Lower lobe of right lung (tissue), 2 donors: ENCODE data around the gene PRLH. TPM values are rescaled to one million over a fixed set of nuclear protein-coding genes. Genes with fewer than 3 reads are reported as not detected.

Experiments used
- ATAC-seq, 2 donors: fragments of 200-7000 bp; cut with Tn5 transposase; one replicate each; pipeline ENCODE4 v1.9.1; 2020 to 2022; ENCODE audit warnings: mild to moderate bottlenecking in 2 of 2, moderate library complexity in 2 of 2
- DNase-seq: peaks from one replicate; pipeline ENCODE4 v3.0.0-alpha.2; 2020
- H3K27ac ChIP-seq: fragments of 200-600 bp; one replicate; pipeline ENCODE4 v1.8.0; 2022
- H3K27me3 ChIP-seq: fragments of 200-600 bp; one replicate; pipeline ENCODE4 v1.8.0; 2022; ENCODE audit warnings: low read depth
- H3K36me3 ChIP-seq: fragments of 200-600 bp; one replicate; pipeline ENCODE4 v1.8.0; 2022; ENCODE audit warnings: mild to moderate bottlenecking
- H3K4me1 ChIP-seq: fragments of 200-600 bp; one replicate; pipeline ENCODE4 v1.8.0; 2022
- H3K4me3 ChIP-seq: fragments of 200-600 bp; one replicate; pipeline ENCODE4 v1.8.0; 2022; ENCODE audit warnings: mild to moderate bottlenecking
- H3K9me3 ChIP-seq: fragments of 200-600 bp; one replicate; pipeline ENCODE4 v1.8.0; 2022
- intact Hi-C: fragments of 100-400 bp; cut with DNase I; formaldehyde crosslinking; loops from one replicate; pipeline ENCODE4 v1.11.0; 2022
- total RNA-seq: library from RNA; stranded (reverse); fragmentation: NEBNext Ultra II Directional; extraction: Animal tissue kit (Norgen Biotek cat#: 25700); gene quantifications from one replicate; pipeline ENCODE4 v1.2.1, GENCODE V29; 2021
- TF ChIP-seq, protein P1 (sequence below): fragments of 200-600 bp; IDR thresholded peaks from one replicate; pipeline ENCODE4 v1.8.0; 2022; ENCODE audit warnings: antibody characterized with exemption, mild to moderate bottlenecking
- donor health status: DM: no; HTN: yes; CAD: no; lungs with severe emphysema.

PRLH gene
- total RNA-seq, 1 donor from 2014 or later = not detected

DNA sequence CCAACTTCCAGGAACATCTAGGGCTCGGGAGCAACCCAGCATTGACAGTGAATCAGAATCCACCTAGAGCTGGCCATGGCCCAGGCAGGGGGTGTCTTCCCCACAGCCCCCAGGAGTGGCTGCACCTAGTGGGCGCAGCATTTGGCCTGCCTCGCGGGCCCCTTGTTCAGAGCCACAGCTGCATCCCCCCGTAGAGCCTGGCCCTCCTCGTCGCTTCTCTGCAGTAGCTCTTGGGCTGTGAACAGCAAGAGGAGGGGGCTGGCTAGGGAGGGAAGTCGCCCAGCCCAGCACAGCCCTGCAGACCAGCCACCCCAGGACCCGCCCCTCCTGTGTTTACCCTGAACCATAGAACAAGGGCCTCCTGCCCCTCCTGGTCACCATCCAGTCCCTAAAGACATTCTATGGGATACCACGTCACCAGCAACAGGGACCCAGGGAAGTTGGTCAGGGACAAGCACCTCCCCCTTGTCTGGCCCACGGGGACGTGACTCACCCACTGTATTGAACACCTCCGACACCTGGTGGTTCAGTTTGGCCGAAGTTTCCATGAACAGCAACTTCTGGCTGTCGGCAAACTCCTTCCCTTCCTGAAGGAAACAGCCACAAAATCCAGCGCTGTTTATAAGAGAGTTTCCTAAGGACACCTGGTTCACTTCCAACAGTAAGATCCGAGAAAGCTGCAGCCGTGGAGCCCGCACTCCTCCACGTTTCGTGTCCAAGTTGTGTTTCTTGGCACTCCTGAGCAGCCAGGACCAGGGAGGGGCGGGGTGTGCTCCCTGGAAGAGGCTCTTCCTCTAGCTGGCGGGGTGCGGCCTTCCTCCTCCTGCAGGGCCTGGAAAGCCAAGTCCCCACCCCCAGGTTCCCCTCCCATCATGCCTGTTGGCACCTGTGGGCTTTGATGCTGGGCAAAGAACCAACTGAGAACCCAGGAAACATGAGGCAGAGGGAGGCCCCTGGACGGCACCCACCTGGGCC lies 8.8 kb downstream of the PRLH start:
- H3K27ac ChIP-seq = no peak overlapping the region
- TF ChIP-seq, protein P1, sequence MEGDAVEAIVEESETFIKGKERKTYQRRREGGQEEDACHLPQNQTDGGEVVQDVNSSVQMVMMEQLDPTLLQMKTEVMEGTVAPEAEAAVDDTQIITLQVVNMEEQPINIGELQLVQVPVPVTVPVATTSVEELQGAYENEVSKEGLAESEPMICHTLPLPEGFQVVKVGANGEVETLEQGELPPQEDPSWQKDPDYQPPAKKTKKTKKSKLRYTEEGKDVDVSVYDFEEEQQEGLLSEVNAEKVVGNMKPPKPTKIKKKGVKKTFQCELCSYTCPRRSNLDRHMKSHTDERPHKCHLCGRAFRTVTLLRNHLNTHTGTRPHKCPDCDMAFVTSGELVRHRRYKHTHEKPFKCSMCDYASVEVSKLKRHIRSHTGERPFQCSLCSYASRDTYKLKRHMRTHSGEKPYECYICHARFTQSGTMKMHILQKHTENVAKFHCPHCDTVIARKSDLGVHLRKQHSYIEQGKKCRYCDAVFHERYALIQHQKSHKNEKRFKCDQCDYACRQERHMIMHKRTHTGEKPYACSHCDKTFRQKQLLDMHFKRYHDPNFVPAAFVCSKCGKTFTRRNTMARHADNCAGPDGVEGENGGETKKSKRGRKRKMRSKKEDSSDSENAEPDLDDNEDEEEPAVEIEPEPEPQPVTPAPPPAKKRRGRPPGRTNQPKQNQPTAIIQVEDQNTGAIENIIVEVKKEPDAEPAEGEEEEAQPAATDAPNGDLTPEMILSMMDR = no peak
- intact Hi-C loops = loop anchor here (5.0 kb wide), 1 partner anchor 63 kb away; no protein-coding TSS in a partner anchor
- peaks cover 19% of the 10 kb centered on the region for H3K4me1 ChIP-seq
- DNase-seq (no peak), ATAC-seq (peak; percentile 49 to 71)
- no peaks in the 10 kb centered on the region for H3K9me3 ChIP-seq
- no peak overlapping the region for H3K4me3 ChIP-seq
- no peaks in the 10 kb centered on the region for H3K27me3 ChIP-seq
- H3K36me3 ChIP-seq = no peaks in the 10 kb centered on the region

DNA sequence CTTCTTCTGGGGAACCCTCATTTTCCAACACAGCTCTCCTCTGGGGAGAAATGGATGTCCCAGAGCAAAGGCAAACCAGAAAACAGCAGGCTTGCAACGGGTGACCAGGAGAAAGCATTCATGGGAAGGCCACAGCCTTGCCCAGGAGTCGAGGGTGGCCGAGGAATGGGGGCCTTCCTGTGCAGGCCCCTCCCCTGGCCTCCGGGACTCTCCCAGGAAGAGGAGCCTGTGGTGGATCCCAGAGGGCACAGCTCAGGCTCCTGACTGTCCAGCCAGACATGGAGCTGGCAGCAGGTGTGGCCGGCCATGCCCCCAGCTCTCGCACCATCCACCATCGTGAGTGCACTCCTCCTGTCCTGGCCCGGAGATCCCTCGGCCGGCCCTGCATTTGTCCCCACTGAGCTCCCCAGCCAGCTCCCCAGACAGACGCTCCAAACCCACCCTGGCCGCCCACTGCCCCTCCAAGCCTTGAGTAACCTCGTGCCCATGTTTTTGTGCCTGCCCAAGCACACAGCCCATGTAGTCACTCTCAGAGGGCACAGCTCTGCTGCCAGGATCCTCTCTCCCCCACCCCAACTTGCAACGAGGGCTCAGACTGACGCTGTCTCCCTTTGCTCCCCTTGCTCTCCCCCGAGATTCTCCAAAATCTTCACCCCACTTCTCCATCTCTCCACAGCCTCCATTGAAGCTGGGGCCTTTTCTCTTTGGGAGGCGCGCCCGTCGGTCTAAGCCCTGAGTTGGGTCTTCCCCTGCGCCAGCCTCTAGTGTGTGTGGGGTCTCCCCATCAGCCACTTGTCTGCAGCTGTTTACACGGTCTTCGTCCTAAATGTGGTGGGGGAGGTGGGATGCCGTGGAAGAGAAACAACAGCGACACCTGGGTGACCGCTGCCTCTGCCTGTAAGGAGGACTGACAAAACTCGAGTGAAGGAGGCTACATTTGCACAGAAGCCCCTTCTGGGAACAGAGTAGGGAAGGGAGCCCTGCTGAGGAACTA lies 9.8 kb downstream of the PRLH start:
- TF ChIP-seq, protein P1 = no peak
- Histone ChIP-seq H3K36me3 (no peaks in the 10 kb centered on the region), H3K27me3 (no peaks in the 10 kb centered on the region), H3K27ac (no peak overlapping the region), H3K4me3 (no peak overlapping the region), H3K4me1 (peaks cover 19% of the 10 kb centered on the region), H3K9me3 (no peaks in the 10 kb centered on the region)
- no peak for DNase-seq
- no peak for ATAC-seq
- intact Hi-C loops = no loop called here

DNA sequence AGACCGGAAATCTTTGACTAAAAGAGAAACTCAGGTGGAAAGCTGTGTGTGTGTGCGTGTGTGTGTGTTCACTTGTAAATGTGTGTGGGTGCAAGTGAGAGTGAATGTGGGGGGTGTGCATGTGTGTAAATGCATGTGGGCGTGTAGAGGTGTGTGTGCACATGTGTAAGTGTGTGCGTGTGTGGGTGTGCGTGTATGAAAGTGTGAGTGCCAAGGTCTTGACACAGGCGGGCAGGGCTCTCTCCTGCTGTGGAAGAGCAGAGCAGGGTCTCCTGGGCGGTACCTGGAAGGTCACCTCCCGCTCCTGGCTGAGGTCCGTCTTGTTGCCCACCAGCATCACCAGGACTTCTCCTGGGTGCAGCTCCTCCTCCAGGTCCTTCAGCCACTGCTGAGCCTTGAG lies 10.6 kb downstream of the PRLH start:
- intact Hi-C loops = no loop called here
- ATAC-seq (no peak), DNase-seq (no peak)
- H3K36me3 ChIP-seq = no peaks in the 10 kb centered on the region
- TF ChIP-seq, protein P1 = no peak
- no peak overlapping the region for H3K4me3 ChIP-seq
- no peaks in the 10 kb centered on the region for H3K9me3 ChIP-seq
- H3K4me1 ChIP-seq = peaks cover 22% of the 10 kb centered on the region
- no peaks in the 10 kb centered on the region for H3K27me3 ChIP-seq
- H3K27ac ChIP-seq = no peak overlapping the region

DNA sequence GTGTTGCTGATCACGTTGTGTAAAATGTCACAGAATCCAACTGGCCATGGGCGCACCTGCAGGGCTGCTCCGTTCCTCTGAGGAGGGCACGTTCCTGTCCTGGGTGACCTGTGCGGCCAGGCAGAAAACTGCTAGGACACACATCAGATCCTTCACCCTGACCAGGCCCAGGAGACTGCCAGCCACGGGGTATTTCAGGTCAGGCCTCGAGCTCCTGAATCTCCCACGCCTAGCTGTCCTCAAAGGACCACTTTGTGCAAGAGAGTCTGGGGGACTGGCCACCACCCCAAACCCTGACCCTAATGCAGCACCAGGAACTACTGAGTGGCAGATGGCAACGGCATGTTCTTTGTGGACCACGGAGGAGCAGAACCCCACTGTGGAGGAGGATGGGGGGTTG lies 11.1 kb downstream of the PRLH start:
- ATAC-seq (no peak), DNase-seq (peak; percentile 30)
- H3K36me3 ChIP-seq = no peaks in the 10 kb centered on the region
- TF ChIP-seq, protein P1 = no peak
- H3K4me3 ChIP-seq = no peak overlapping the region
- no peaks in the 10 kb centered on the region for H3K9me3 ChIP-seq
- intact Hi-C loops = no loop called here
- no peak overlapping the region for H3K27ac ChIP-seq
- peaks cover 24% of the 10 kb centered on the region for H3K4me1 ChIP-seq
- H3K27me3 ChIP-seq = no peaks in the 10 kb centered on the region
